ENCODE measurements around the gene TAF8.

DNA sequence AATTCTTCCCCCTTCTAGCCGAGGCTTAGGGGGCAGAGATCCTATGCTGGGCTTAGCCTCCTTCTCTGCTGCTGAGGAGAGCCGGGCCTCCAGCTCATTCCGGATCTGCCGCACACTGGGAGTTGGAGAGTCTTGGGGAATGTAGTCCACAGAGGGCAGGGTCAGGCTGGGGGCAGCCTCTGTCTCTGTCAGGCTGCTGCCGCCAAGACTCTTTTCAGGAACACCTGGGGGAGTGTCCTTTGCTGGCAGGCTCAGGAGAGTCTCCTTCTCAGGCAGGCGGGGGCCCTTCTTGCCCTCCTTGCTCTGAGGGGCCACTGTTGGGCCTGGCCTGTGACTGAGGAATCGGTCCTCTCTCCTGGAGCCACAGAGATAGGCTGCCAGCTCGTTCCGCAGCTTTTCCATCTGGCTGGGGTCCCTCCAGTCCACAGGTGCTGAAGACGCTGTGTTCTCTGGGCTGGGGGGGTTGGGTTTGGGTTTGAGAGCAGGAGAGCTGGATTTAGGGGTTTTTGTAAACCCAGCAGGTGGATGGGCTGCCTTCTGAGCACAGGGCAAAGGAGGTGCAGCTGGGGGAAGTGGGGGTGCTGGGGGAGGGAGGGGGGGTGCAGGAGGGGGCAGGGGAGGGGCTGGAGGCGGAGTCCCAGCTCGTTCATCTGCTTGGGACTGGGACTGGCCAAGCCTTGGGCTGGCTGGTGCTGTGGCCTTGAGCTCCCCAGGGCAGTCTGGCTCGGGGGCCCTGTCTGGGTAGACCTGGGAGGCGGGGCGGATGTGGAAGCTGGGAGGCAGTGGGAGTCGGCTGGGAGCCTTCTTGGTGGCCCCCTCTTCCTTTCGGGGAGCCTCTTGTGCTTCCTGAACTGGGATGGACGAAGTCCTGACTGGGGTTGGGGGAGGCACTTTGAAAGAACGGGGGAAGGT lies 56.0 kb downstream of the TAF8 start:
- TF ChIP-seq, protein P1, sequence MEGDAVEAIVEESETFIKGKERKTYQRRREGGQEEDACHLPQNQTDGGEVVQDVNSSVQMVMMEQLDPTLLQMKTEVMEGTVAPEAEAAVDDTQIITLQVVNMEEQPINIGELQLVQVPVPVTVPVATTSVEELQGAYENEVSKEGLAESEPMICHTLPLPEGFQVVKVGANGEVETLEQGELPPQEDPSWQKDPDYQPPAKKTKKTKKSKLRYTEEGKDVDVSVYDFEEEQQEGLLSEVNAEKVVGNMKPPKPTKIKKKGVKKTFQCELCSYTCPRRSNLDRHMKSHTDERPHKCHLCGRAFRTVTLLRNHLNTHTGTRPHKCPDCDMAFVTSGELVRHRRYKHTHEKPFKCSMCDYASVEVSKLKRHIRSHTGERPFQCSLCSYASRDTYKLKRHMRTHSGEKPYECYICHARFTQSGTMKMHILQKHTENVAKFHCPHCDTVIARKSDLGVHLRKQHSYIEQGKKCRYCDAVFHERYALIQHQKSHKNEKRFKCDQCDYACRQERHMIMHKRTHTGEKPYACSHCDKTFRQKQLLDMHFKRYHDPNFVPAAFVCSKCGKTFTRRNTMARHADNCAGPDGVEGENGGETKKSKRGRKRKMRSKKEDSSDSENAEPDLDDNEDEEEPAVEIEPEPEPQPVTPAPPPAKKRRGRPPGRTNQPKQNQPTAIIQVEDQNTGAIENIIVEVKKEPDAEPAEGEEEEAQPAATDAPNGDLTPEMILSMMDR (conservative IDR thresholded peaks at IDR 0.05; ENCODE audit: low read depth, low read length): no peak
- TF ChIP-seq EZH2 (IDR thresholded peaks at IDR 0.05; ENCODE audit: low read length, unreplicated experiment) (no peak), EZH2phosphoT487 (IDR thresholded peaks at IDR 0.05; ENCODE audit: borderline replicate concordance, low read length) (no peak)

Data from PC-3 (cell line).